Panc1 (cell line): ENCODE results near the gene RANBP2. TPM values are rescaled to one million over a fixed set of nuclear protein-coding genes. Genes with fewer than 3 reads are reported as not detected.

Experiments
- ATAC-seq: fragments of 200-7000 bp; cut with Tn5 transposase; 2 replicates; pipeline ENCODE4 v1.9.1; 2020; ENCODE audit warnings: mild to moderate bottlenecking, moderate library complexity
- BruUV-seq: library from RNA; stranded (reverse); fragments of 400-500 nt; replicated peaks from 2 replicates; lab custom pipeline; 2021; lab: Mats Ljungman, UMichigan
- CTCF ChIA-PET: fragments of 300-600 bp; sonication (Branson Sonifier 250); formaldehyde crosslinking; loops from one replicate; lab custom pipeline; 2022; ENCODE audit warnings: antibody characterized with exemption; lab: Charles Lee
- POLR2A ChIA-PET: fragments of 300-600 bp; sonication (Branson Sonifier 250); formaldehyde crosslinking; loops from one replicate; lab custom pipeline; 2022; ENCODE audit warnings: antibody characterized with exemption; lab: Charles Lee
- DNase-seq: peaks from one replicate; pipeline ENCODE4 v3.0.0-alpha.2; 2010; ENCODE audit warnings: low read depth, low spot score
- H3K27ac ChIP-seq: 2 replicates; pipeline ENCODE4 v1.5.1; 2011; ENCODE audit warnings: mild to moderate bottlenecking, low read length, inconsistent platforms
- H3K27me3 ChIP-seq: fragments of 200-500 bp; sonication (Bioruptor generic); 2 replicates; pipeline ENCODE4 v1.6.0; 2014; ENCODE audit warnings: low read length, inconsistent platforms; ENCODE audit not compliant: control insufficient read depth, insufficient read depth
- H3K36me3 ChIP-seq: fragments of 200-500 bp; sonication (Bioruptor generic); 2 replicates; pipeline ENCODE4 v1.5.1; 2014; ENCODE audit warnings: inconsistent platforms, mild to moderate bottlenecking, low read length, moderate library complexity; ENCODE audit not compliant: control insufficient read depth, insufficient read depth
- H3K4me1 ChIP-seq: 2 replicates; pipeline ENCODE4 v1.5.1; 2011; ENCODE audit warnings: inconsistent platforms, mild to moderate bottlenecking, low read length, moderate library complexity; ENCODE audit not compliant: control insufficient read depth, insufficient read depth
- H3K4me3 ChIP-seq, 2 experiments: 2 replicates each; pipeline ENCODE4 v1.5.1; 2011 to 2012; ENCODE audit warnings: low read depth in 2 of 2, low read length in 2 of 2, mild to moderate bottlenecking in 2 of 2, inconsistent platforms in 1 of 2, moderate library complexity in 1 of 2
- H3K9me3 ChIP-seq: fragments of 200-500 bp; sonication (Bioruptor generic); 2 replicates; pipeline ENCODE4 v1.5.1; 2014; ENCODE audit warnings: low read depth, mild to moderate bottlenecking, inconsistent platforms, low read length, moderate library complexity; ENCODE audit not compliant: control insufficient read depth, insufficient read depth
- CTCF ChIP-seq: fragments of 450-650 bp; IDR thresholded peaks from 2 replicates; pipeline ENCODE4 v1.5.1; 2017; ENCODE audit warnings: mild to moderate bottlenecking
- POLR2AphosphoS5 ChIP-seq: IDR thresholded peaks from 2 replicates; pipeline ENCODE4 v1.6.1; 2012; ENCODE audit warnings: mild to moderate bottlenecking, low read depth, low read length, moderate library complexity
- REST ChIP-seq, 2 experiments: IDR thresholded peaks; 2 replicates each; pipeline ENCODE4 v1.6.1; 2011 to 2012; ENCODE audit warnings: low read depth in 2 of 2, control low read depth in 1 of 2, low read length in 1 of 2, mild to moderate bottlenecking in 1 of 2, moderate library complexity in 1 of 2; ENCODE audit not compliant: insufficient read depth in 1 of 2
- SIN3A ChIP-seq: IDR thresholded peaks from 2 replicates; pipeline ENCODE4 v1.6.1; 2012; ENCODE audit warnings: low read depth, mild to moderate bottlenecking, low read length, moderate library complexity, borderline replicate concordance; ENCODE audit not compliant: insufficient read depth
- TCF7L2 ChIP-seq: IDR thresholded peaks from 2 replicates; pipeline ENCODE4 v1.6.1; 2011; ENCODE audit warnings: mild to moderate bottlenecking, low read depth, low read length, inconsistent platforms
- in situ Hi-C: cut with HindIII; loops from 2 replicates; pipeline ENCODE4 v1.10.0; 2016; ENCODE audit warnings: low sequenced_read_pairs, low pct_unique_long_range_greater_than_20kb
- intact Hi-C: fragments of 100-400 bp; cut with micrococcal nuclease; formaldehyde crosslinking; loops from one replicate; pipeline ENCODE4 v1.10.0; 2022; ENCODE audit not compliant: unreplicated experiment
- total RNA-seq: library from RNA; stranded (reverse); gene quantifications from one replicate; pipeline ENCODE4 v1.2.1, GENCODE V29; 2021; ENCODE audit not compliant: unreplicated experiment

Gene RANBP2
- total RNA-seq, 1 experiment from 2014 or later, result 92.1 TPM

GRCh38 chr2:108701208-108701607 lies 18.1 kb upstream of the RANBP2 start:
- Histone ChIP-seq H3K36me3 (no peaks in the 10 kb centered on the region), H3K27me3 (no peaks in the 10 kb centered on the region), H3K4me1 (peaks cover 5% of the 10 kb centered on the region; the same call in 1 of the 2 replicates), H3K4me3 (no peak overlapping the region), H3K9me3 (no peaks in the 10 kb centered on the region), H3K27ac (peak overlapping the region; percentile 44; the same call in 1 of the 2 replicates)
- POLR2A ChIA-PET, result no interaction called here
- ATAC-seq, result peak; percentile 75
- intact Hi-C loops (no loop called here), in situ Hi-C loops (no loop called here)
- TF ChIP-seq POLR2AphosphoS5 (no peak), TCF7L2 (peak; percentile 57)
- DNase-seq, result no peak
- CTCF ChIA-PET, result no interaction called here
- BruUV-seq, result no TSS peak

- intact Hi-C loops (no loop called here), in situ Hi-C loops (no loop called here)
Measured at GRCh38 chr2:108701806-108702205, 17.5 kb upstream of the RANBP2 start.

More at GRCh38 chr2:108701806-108702205, 17.5 kb upstream of the RANBP2 start:
- DNase-seq (no peak), ATAC-seq (no peak)
- no TSS peak for BruUV-seq
- no peak overlapping the region for H3K4me3 ChIP-seq
- TF ChIP-seq REST (IDR thresholded peaks at IDR 0.05; ENCODE audit: insufficient read depth in 1 of 2, low read depth in 2 of 2, low read length in 1 of 2) (no peak), CTCF (no peak), POLR2AphosphoS5 (no peak), SIN3A (no peak), TCF7L2 (no peak)
- no peaks in the 10 kb centered on the region for H3K36me3 ChIP-seq
- H3K9me3 ChIP-seq, result no peaks in the 10 kb centered on the region
- H3K4me1 ChIP-seq, result peaks cover 5% of the 10 kb centered on the region; the same call in 1 of the 2 replicates
- no peaks in the 10 kb centered on the region for H3K27me3 ChIP-seq
- peak overlapping the region; percentile 44; the same call in 1 of the 2 replicates for H3K27ac ChIP-seq
- CTCF ChIA-PET, result no interaction called here
- POLR2A ChIA-PET, result no interaction called here
